ENCODE results near the gene CAP1.

DNA sequence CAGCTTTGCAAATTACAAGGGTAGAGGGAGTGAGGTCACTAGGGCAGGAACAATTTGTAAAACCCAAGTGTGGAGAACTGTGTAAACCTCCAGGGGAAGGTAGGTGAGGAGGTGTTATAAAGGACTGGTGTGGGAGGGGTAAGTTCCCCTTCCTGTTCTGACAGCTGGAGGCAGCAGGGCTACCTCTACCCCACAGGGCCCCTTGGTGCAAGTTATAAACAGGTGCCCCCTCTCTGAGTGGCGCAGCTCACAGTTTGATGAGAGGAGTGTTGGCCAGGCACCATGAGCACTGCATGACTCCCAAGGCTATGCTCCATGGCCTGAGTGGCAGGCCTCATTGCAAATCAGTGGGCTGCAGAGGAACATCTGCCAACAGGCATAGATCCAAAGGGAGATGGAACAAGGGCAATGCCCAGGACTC lies 44.5 kb upstream of the CAP1 start:
- TF ChIP-seq EZH2 (IDR thresholded peaks at IDR 0.05; ENCODE audit: borderline replicate concordance, low read depth, low read length), result no peak
- TF ChIP-seq, protein P1, sequence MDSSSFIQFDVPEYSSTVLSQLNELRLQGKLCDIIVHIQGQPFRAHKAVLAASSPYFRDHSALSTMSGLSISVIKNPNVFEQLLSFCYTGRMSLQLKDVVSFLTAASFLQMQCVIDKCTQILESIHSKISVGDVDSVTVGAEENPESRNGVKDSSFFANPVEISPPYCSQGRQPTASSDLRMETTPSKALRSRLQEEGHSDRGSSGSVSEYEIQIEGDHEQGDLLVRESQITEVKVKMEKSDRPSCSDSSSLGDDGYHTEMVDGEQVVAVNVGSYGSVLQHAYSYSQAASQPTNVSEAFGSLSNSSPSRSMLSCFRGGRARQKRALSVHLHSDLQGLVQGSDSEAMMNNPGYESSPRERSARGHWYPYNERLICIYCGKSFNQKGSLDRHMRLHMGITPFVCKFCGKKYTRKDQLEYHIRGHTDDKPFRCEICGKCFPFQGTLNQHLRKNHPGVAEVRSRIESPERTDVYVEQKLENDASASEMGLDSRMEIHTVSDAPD (CRISPR knock-in tag; IDR thresholded peaks at IDR 0.05), result no peak
- TF ChIP-seq TCF7 (IDR thresholded peaks at IDR 0.05; ENCODE audit: borderline replicate concordance), result no peak
- no peak for TF ChIP-seq ZNF12 (CRISPR knock-in tag; IDR thresholded peaks at IDR 0.05)
- no peak for TF ChIP-seq BRCA1 (IDR thresholded peaks at IDR 0.05)
- TF ChIP-seq BRCA1 (CRISPR knock-in tag; IDR thresholded peaks at IDR 0.05), result no peak
- TF ChIP-seq ZNF253 (CRISPR knock-in tag; conservative IDR thresholded peaks at IDR 0.05), result no peak
- TF ChIP-seq KLF1 (tag; IDR thresholded peaks at IDR 0.05), result no peak
- no peak for TF ChIP-seq PCBP2 (IDR thresholded peaks at IDR 0.05; ENCODE audit: low read depth, low read length, poor library complexity, severe bottlenecking)
- TF ChIP-seq, protein P2, sequence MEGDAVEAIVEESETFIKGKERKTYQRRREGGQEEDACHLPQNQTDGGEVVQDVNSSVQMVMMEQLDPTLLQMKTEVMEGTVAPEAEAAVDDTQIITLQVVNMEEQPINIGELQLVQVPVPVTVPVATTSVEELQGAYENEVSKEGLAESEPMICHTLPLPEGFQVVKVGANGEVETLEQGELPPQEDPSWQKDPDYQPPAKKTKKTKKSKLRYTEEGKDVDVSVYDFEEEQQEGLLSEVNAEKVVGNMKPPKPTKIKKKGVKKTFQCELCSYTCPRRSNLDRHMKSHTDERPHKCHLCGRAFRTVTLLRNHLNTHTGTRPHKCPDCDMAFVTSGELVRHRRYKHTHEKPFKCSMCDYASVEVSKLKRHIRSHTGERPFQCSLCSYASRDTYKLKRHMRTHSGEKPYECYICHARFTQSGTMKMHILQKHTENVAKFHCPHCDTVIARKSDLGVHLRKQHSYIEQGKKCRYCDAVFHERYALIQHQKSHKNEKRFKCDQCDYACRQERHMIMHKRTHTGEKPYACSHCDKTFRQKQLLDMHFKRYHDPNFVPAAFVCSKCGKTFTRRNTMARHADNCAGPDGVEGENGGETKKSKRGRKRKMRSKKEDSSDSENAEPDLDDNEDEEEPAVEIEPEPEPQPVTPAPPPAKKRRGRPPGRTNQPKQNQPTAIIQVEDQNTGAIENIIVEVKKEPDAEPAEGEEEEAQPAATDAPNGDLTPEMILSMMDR (IDR thresholded peaks at IDR 0.05 in 2 of 3, conservative IDR thresholded peaks at IDR 0.05 in 1 of 3; ENCODE audit: insufficient read depth in 2 of 3, low read depth in 1 of 3, low read length in 3 of 3), result no peak
- no peak for TF ChIP-seq KAT2B (IDR thresholded peaks at IDR 0.05; ENCODE audit: low read depth, low read length)
- no peak for TF ChIP-seq ZNF143 (CRISPR knock-in tag; IDR thresholded peaks at IDR 0.05)
- no peak for TF ChIP-seq XRCC4 (IDR thresholded peaks at IDR 0.05; ENCODE audit: extremely low read depth, insufficient read depth, insufficient read length)
